MM.1S (cell line): ENCODE measurements around the gene ARHGAP42.

Experiments used
- DNase-seq: peaks from one replicate; pipeline ENCODE4 v3.0.0-alpha.2; 2015
- H2AFZ ChIP-seq: fragments of 300-600 bp; sonication (generic); 2 replicates; pipeline ENCODE4 v1.6.0; 2016; ENCODE audit warnings: antibody characterized with exemption, low read length
- H3F3A ChIP-seq: fragments of 300-600 bp; sonication (generic); 2 replicates; pipeline ENCODE4 v1.6.1; 2016; ENCODE audit warnings: mild to moderate bottlenecking, antibody characterized with exemption, low read length, moderate library complexity, mixed read lengths; ENCODE audit not compliant: insufficient read depth
- H3K27ac ChIP-seq: fragments of 300-600 bp; sonication (generic); 2 replicates; pipeline ENCODE4 v1.5.1; 2016; ENCODE audit warnings: mild to moderate bottlenecking, low read length
- H3K27me3 ChIP-seq: fragments of 300-600 bp; sonication (generic); replicated peaks from 2 replicates; pipeline ENCODE4 v1.6.0; 2016; ENCODE audit warnings: low read length; ENCODE audit not compliant: insufficient read depth
- H3K36me3 ChIP-seq: fragments of 300-600 bp; sonication (generic); replicated peaks from 2 replicates; pipeline ENCODE4 v1.6.1; 2016; ENCODE audit warnings: mild to moderate bottlenecking, low read length, mixed read lengths; ENCODE audit not compliant: insufficient read depth
- H3K4me1 ChIP-seq: fragments of 300-600 bp; sonication (generic); 2 replicates; pipeline ENCODE4 v1.6.1; 2016; ENCODE audit warnings: low read length, mixed read lengths
- H3K4me2 ChIP-seq: fragments of 300-600 bp; sonication (generic); 2 replicates; pipeline ENCODE4 v1.6.0; 2016; ENCODE audit warnings: low read depth, low read length
- H3K4me3 ChIP-seq: fragments of 300-600 bp; sonication (generic); 2 replicates; pipeline ENCODE4 v1.5.1; 2016; ENCODE audit warnings: low read length, mixed read lengths
- H3K79me2 ChIP-seq: fragments of 300-600 bp; sonication (generic); 2 replicates; pipeline ENCODE4 v1.6.1; 2016; ENCODE audit warnings: mixed run types, low read length, mixed read lengths
- H3K9ac ChIP-seq: fragments of 300-600 bp; sonication (generic); 2 replicates; pipeline ENCODE4 v1.6.1; 2016; ENCODE audit warnings: low read length, mixed read lengths
- H3K9me2 ChIP-seq: fragments of 300-600 bp; sonication (generic); replicated peaks from 2 replicates; pipeline ENCODE4 v1.6.1; 2016; ENCODE audit warnings: mild to moderate bottlenecking, low read length, mixed read lengths; ENCODE audit not compliant: insufficient read depth
- H3K9me3 ChIP-seq: fragments of 300-600 bp; sonication (generic); replicated peaks from 2 replicates; pipeline ENCODE4 v1.6.1; 2016; ENCODE audit warnings: mild to moderate bottlenecking, low read length, mixed read lengths; ENCODE audit not compliant: insufficient read depth
- H4K20me1 ChIP-seq: fragments of 300-600 bp; sonication (generic); 2 replicates; pipeline ENCODE4 v1.6.1; 2016; ENCODE audit warnings: mild to moderate bottlenecking, low read length, moderate library complexity, mixed read lengths; ENCODE audit not compliant: insufficient read depth
- EZH2 ChIP-seq: fragments of 300-600 bp; sonication (generic); optimal IDR thresholded peaks from 2 replicates; pipeline ENCODE3; 2017; ENCODE audit warnings: low read depth, mild to moderate bottlenecking, antibody characterized with exemption, low read length, mixed read lengths
- EZH2phosphoT487 ChIP-seq: fragments of 300-600 bp; sonication (generic); IDR thresholded peaks from 2 replicates; pipeline ENCODE4 v1.6.1; 2018; ENCODE audit warnings: antibody characterized with exemption, low read length
- TF ChIP-seq, protein P1 (sequence below): fragments of 300-600 bp; sonication (generic); IDR thresholded peaks from 2 replicates; pipeline ENCODE4 v1.5.1; 2016; ENCODE audit warnings: antibody characterized with exemption, low read length, mixed read lengths

The ARHGAP42 gene

DNA sequence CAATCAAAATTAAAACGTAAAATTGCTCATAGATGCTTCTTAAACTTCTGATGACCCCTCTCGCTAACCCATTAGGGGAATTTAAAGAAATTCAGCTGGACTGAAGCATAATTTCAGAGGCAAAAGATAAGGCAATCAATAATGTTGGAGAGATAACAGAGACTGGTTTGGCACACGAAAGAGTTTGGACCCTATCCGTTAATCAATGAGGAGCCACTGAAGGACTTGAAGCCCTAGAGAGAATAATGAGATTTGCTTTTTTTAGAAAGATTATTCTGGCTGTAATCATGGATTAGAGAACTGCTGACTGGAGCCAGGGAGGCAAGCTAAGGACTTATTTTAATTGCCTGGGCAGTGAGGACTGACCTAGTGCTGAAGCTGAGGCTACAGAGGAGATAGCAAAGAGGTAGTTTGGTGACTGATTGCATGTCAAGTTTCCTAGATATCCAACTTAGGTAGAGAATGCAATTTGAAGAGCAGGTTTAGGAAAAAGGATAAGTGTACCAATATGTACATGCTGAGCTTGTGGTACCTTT lies 11.9 kb upstream of the ARHGAP42 start:
- no peak overlapping the region for H3K9ac ChIP-seq
- no peak overlapping the region for H3K4me2 ChIP-seq
- DNase-seq: no peak
- H4K20me1 ChIP-seq: no peaks in the 10 kb centered on the region
- no peak overlapping the region for H2AFZ ChIP-seq
- TF ChIP-seq, protein P1, sequence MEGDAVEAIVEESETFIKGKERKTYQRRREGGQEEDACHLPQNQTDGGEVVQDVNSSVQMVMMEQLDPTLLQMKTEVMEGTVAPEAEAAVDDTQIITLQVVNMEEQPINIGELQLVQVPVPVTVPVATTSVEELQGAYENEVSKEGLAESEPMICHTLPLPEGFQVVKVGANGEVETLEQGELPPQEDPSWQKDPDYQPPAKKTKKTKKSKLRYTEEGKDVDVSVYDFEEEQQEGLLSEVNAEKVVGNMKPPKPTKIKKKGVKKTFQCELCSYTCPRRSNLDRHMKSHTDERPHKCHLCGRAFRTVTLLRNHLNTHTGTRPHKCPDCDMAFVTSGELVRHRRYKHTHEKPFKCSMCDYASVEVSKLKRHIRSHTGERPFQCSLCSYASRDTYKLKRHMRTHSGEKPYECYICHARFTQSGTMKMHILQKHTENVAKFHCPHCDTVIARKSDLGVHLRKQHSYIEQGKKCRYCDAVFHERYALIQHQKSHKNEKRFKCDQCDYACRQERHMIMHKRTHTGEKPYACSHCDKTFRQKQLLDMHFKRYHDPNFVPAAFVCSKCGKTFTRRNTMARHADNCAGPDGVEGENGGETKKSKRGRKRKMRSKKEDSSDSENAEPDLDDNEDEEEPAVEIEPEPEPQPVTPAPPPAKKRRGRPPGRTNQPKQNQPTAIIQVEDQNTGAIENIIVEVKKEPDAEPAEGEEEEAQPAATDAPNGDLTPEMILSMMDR: no peak
- TF ChIP-seq EZH2: no peak
- TF ChIP-seq EZH2phosphoT487: no peak
- peaks cover 13% of the 10 kb centered on the region for H3F3A ChIP-seq
- no peaks in the 10 kb centered on the region for H3K36me3 ChIP-seq
- no peaks in the 10 kb centered on the region for H3K79me2 ChIP-seq
- no peaks in the 10 kb centered on the region for H3K27me3 ChIP-seq
- no peaks in the 10 kb centered on the region for H3K9me3 ChIP-seq
- H3K9me2 ChIP-seq: no peaks in the 10 kb centered on the region
- H3K4me1 ChIP-seq: peaks cover 18% of the 10 kb centered on the region
- no peak overlapping the region for H3K4me3 ChIP-seq
- no peak overlapping the region for H3K27ac ChIP-seq

DNA sequence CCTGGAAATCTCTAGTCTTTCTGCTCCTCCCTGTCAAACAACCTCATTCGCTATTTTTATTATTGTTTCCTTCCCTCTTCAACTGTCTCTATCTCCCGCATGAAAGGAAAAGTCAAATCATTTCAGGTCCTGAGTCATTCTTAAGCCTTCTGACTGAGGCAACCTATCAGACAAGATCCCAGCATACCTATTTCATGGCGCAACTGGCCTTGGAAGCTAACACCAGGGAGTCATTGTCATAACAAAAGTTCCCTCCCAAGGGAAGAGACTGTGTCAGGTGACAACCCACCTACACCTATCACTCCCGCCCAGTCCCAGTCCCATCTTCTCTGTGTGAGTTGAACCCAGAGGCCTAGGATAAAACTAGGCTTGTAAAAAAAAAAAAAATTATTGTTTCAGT lies 10.2 kb upstream of the ARHGAP42 start:
- Histone ChIP-seq H3K4me2 (no peak overlapping the region), H3K27ac (no peak overlapping the region; the same call in 1 of the 2 replicates), H3K27me3 (no peaks in the 10 kb centered on the region), H3K79me2 (no peaks in the 10 kb centered on the region), H3K9me3 (no peaks in the 10 kb centered on the region), H4K20me1 (no peaks in the 10 kb centered on the region), H3K9me2 (no peaks in the 10 kb centered on the region), H3K36me3 (no peaks in the 10 kb centered on the region), H3K9ac (no peak overlapping the region), H3K4me3 (no peak overlapping the region), H2AFZ (no peak overlapping the region), H3F3A (peaks cover 21% of the 10 kb centered on the region), H3K4me1 (peaks cover 23% of the 10 kb centered on the region)
- TF ChIP-seq EZH2: no peak
- TF ChIP-seq, protein P1: no peak
- TF ChIP-seq EZH2phosphoT487: no peak
- DNase-seq: no peak

DNA sequence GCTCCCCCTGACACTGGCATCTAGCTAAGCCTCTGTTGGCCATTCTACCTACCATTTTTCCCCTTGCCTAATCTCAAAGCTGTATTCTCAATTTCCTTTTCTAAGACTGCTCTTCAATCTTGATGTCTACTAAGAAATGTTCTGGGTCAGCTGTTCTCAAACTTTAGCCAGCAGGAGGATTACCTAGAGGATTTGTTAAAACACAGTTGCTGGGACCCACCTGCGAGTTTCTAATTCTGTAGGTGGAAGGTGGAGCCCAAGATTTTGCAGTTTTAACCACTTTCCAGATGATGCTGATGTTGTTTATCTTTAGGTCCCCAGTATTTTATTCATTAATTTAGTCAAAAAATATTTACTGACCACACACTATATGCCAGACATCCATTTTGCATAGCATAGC lies 9.3 kb upstream of the ARHGAP42 start:
- H3K4me1 ChIP-seq: peaks cover 31% of the 10 kb centered on the region
- no peaks in the 10 kb centered on the region for H3K9me2 ChIP-seq
- H3K4me3 ChIP-seq: no peak overlapping the region
- TF ChIP-seq EZH2phosphoT487 (no peak), EZH2 (no peak)
- TF ChIP-seq, protein P1: no peak
- no peaks in the 10 kb centered on the region for H3K9me3 ChIP-seq
- no peaks in the 10 kb centered on the region for H3K27me3 ChIP-seq
- peak; percentile 82 for DNase-seq
- H3F3A ChIP-seq: peaks cover 25% of the 10 kb centered on the region
- H3K9ac ChIP-seq: no peak overlapping the region
- peak overlapping the region; percentile 58; the same call in 1 of the 2 replicates for H3K27ac ChIP-seq
- peak overlapping the region; percentile 4; the same call in 1 of the 2 replicates for H3K4me2 ChIP-seq
- H3K36me3 ChIP-seq: no peaks in the 10 kb centered on the region
- H2AFZ ChIP-seq: no peak overlapping the region
- no peaks in the 10 kb centered on the region for H4K20me1 ChIP-seq
- no peaks in the 10 kb centered on the region for H3K79me2 ChIP-seq
